ENCODE data around the gene AP5S1.

Gene AP5S1

GRCh38 chr20:3865152-3865886 is 45.0 kb downstream of the AP5S1 start:
- no peak for DNase-seq (ENCODE audit: low read depth)
- H3K4me3 ChIP-seq (ENCODE audit: control insufficient read depth, low read depth, low read length): no peak overlapping the region
- TF ChIP-seq CTCF (IDR thresholded peaks at IDR 0.05; ENCODE audit: control insufficient read depth, insufficient read depth, low read depth, low read length, missing control alignments): no peak

GRCh38 chr20:3865887-3866407 is 45.6 kb downstream of the AP5S1 start:
- TF ChIP-seq CTCF (IDR thresholded peaks at IDR 0.05; ENCODE audit: control insufficient read depth, insufficient read depth, low read depth, low read length, missing control alignments): no peak
- DNase-seq (ENCODE audit: low read depth): no peak
- no peak overlapping the region for H3K4me3 ChIP-seq (ENCODE audit: control insufficient read depth, low read depth, low read length)

- H3K4me3 ChIP-seq (ENCODE audit: control insufficient read depth, low read depth, low read length): no peak overlapping the region
- DNase-seq (ENCODE audit: low read depth): no peak
- TF ChIP-seq CTCF (IDR thresholded peaks at IDR 0.05; ENCODE audit: control insufficient read depth, insufficient read depth, low read depth, low read length, missing control alignments): no peak
Measured at GRCh38 chr20:3866464-3866863, 46.1 kb downstream of the AP5S1 start.

- DNase-seq (ENCODE audit: low read depth): no peak
- TF ChIP-seq CTCF (IDR thresholded peaks at IDR 0.05; ENCODE audit: control insufficient read depth, insufficient read depth, low read depth, low read length, missing control alignments): no peak
Measured at GRCh38 chr20:3867802-3868201, 47.5 kb downstream of the AP5S1 start.

GRCh38 chr20:3869839-3870634 is 49.7 kb downstream of the AP5S1 start:
- H3K4me3 ChIP-seq (ENCODE audit: control insufficient read depth, low read depth, low read length): no peak overlapping the region
- DNase-seq (ENCODE audit: low read depth): no peak
- TF ChIP-seq CTCF (IDR thresholded peaks at IDR 0.05; ENCODE audit: control insufficient read depth, insufficient read depth, low read depth, low read length, missing control alignments): no peak

More at GRCh38 chr20:3867802-3868201, 47.5 kb downstream of the AP5S1 start:
- no peak overlapping the region for H3K4me3 ChIP-seq (ENCODE audit: control insufficient read depth, low read depth, low read length)

GRCh38 chr20:3871550-3872265 is 51.4 kb downstream of the AP5S1 start:
- TF ChIP-seq CTCF (IDR thresholded peaks at IDR 0.05; ENCODE audit: control insufficient read depth, insufficient read depth, low read depth, low read length, missing control alignments): no peak
- no peak overlapping the region for H3K4me3 ChIP-seq (ENCODE audit: control insufficient read depth, low read depth, low read length)
- no peak for DNase-seq (ENCODE audit: low read depth)

Measured in AG09309 (cell line).